ENCODE data around the gene LCN12.

Gene LCN12, protein sequence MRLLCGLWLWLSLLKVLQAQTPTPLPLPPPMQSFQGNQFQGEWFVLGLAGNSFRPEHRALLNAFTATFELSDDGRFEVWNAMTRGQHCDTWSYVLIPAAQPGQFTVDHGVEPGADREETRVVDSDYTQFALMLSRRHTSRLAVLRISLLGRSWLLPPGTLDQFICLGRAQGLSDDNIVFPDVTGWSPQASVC

DNA sequence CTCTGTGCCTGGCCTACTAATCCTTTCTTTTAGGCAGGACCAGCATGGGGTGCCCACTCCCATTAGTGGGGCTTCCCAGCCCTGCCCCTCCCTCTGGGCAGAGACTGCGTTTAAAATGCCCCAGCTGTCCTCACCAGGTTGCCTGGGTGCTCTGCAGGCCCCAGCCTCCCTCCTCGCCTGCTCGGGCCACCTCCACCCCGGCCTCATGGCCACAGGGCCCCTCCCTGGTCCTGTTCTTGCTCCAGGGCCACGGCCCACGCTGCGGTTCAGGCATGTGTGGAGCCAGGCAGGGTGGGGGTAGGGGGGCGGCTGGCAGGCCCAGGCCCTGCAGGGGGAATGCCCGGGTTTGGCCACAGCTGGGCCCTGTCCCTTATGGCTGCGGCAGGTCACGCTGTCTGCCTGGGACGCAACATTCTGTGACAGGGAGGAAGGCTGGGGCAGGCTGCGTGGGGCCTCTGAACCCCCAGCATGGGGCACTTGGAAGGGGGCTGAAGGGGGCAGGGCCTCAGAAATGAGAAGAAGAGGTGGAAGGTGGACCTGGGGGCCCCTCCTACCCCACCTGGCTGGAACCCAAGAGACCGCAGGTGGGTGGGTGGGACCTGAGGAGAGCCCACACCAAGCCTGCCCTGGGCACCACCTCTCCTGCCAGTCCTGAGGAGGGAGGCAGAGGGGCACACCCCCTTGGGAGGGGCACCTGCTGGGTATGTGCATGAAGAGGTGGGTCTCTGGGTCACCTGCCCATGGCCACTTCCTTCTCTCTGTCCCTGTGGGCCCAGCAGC is at the start of gene LCN12:
TSS of gene LCN12 (plus strand) at position 733 of the 780 bp plus-strand sequence. CDS start 55 bp downstream, outside the sequence.
- no peaks in the 10 kb centered on the region for H3K27me3 ChIP-seq (ENCODE audit: low read length)
- no peak within 1 kb of the TSS for H3K4me2 ChIP-seq (ENCODE audit: low read depth, low read length, poor library complexity, severe bottlenecking)
- no peaks in the 10 kb centered on the region for H3K79me2 ChIP-seq (ENCODE audit: insufficient read depth, low read length)
- no peak within 1 kb of the TSS for H3K4me3 ChIP-seq (ENCODE audit: insufficient read depth, low read length, poor library complexity, severe bottlenecking)
- H3K27ac ChIP-seq (ENCODE audit: low read depth, low read length): no peak within 1 kb of the TSS
- no peaks in the 10 kb centered on the region for H4K20me1 ChIP-seq (ENCODE audit: low read depth, low read length)
- no peaks in the 10 kb centered on the region for H3K36me3 ChIP-seq (ENCODE audit: low read length)
- H3K9me2 ChIP-seq (replicated peaks; ENCODE audit: insufficient read depth, low read length): no peaks in the 10 kb centered on the region
- no peaks in the 10 kb centered on the region for H3K9me3 ChIP-seq (ENCODE audit: insufficient read depth, low read length)
- H2AFZ ChIP-seq (ENCODE audit: low read depth, low read length, severe bottlenecking): no peak within 1 kb of the TSS
- no peak within 1 kb of the TSS for H3K9ac ChIP-seq (ENCODE audit: low read length)
- no peaks in the 10 kb centered on the region for H3F3A ChIP-seq (ENCODE audit: insufficient read depth)
- TF ChIP-seq, protein P1, sequence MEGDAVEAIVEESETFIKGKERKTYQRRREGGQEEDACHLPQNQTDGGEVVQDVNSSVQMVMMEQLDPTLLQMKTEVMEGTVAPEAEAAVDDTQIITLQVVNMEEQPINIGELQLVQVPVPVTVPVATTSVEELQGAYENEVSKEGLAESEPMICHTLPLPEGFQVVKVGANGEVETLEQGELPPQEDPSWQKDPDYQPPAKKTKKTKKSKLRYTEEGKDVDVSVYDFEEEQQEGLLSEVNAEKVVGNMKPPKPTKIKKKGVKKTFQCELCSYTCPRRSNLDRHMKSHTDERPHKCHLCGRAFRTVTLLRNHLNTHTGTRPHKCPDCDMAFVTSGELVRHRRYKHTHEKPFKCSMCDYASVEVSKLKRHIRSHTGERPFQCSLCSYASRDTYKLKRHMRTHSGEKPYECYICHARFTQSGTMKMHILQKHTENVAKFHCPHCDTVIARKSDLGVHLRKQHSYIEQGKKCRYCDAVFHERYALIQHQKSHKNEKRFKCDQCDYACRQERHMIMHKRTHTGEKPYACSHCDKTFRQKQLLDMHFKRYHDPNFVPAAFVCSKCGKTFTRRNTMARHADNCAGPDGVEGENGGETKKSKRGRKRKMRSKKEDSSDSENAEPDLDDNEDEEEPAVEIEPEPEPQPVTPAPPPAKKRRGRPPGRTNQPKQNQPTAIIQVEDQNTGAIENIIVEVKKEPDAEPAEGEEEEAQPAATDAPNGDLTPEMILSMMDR (IDR thresholded peaks at IDR 0.05; ENCODE audit: insufficient read depth, low read length, poor library complexity, severe bottlenecking): no peak
- TF ChIP-seq EZH2phosphoT487 (conservative IDR thresholded peaks at IDR 0.05; ENCODE audit: low read length): no peak

DNA sequence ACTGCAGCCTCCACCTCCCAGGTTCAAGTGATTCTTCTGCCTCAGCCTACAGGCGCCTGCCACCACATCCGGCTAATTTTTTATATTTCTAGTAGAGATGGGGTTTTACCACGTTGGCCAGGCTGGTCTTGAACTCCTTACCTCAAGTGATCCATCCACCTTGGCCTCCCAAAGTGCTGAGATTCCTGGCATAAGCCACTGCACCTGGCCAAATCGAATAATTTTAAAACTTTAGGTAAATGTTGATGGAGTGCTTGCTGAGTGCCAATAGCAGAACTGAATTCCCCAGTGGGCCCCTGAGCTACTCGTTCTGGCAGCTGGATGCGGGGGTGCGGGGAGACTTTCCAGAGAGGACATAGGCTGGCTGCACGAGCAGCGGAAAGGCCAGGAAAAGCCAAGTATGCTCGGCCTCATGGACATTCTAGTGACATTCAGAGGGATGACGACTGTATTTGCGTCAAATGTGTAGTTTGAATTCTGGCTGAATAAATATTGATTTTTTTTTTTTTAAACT is 49.0 kb upstream of the LCN12 start:
- Histone ChIP-seq H3K36me3 (ENCODE audit: low read length) (peaks cover 3% of the 10 kb centered on the region; the same call in 1 of the 2 replicates), H4K20me1 (ENCODE audit: low read depth, low read length) (no peaks in the 10 kb centered on the region), H3K79me2 (ENCODE audit: insufficient read depth, low read length) (0 out of 2 replicates have a peak, but pooled peaks cover 3% of the 10 kb centered on the region), H3K9me2 (replicated peaks; ENCODE audit: insufficient read depth, low read length) (no peaks in the 10 kb centered on the region), H3K4me2 (ENCODE audit: low read depth, low read length, poor library complexity, severe bottlenecking) (no peak overlapping the region), H3K9me3 (ENCODE audit: insufficient read depth, low read length) (no peaks in the 10 kb centered on the region), H3K9ac (ENCODE audit: low read length) (no peak overlapping the region), H2AFZ (ENCODE audit: low read depth, low read length, severe bottlenecking) (no peak overlapping the region), H3K4me3 (ENCODE audit: insufficient read depth, low read length, poor library complexity, severe bottlenecking) (no peak overlapping the region), H3K27me3 (ENCODE audit: low read length) (no peaks in the 10 kb centered on the region), H3K27ac (ENCODE audit: low read depth, low read length) (no peak overlapping the region), H3F3A (ENCODE audit: insufficient read depth) (no peaks in the 10 kb centered on the region)
- no peak for TF ChIP-seq EZH2phosphoT487 (conservative IDR thresholded peaks at IDR 0.05; ENCODE audit: low read length)
- TF ChIP-seq, protein P1 (IDR thresholded peaks at IDR 0.05; ENCODE audit: insufficient read depth, low read length, poor library complexity, severe bottlenecking): no peak

DNA sequence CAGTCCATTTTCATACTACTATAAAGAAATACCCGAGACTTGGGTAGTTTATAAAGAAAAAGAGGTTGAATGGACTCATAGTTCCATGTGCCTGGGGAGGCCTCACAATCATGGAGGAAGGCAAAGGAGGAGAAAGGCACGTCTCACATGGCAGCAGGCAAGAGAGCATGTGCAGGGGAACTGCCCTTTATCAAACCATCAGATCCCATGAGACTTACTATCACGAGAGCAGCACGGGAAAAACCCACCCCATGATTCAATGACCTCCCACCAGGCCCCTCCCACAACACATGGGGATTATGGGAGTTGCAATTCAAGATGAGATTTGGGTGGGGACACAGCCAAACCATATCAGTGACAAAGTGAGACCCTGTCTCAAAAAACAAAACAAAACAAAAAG is 45.8 kb upstream of the LCN12 start:
- no peaks in the 10 kb centered on the region for H3K9me2 ChIP-seq (replicated peaks; ENCODE audit: insufficient read depth, low read length)
- H3F3A ChIP-seq (ENCODE audit: insufficient read depth): no peaks in the 10 kb centered on the region
- no peaks in the 10 kb centered on the region for H4K20me1 ChIP-seq (ENCODE audit: low read depth, low read length)
- no peaks in the 10 kb centered on the region for H3K9me3 ChIP-seq (ENCODE audit: insufficient read depth, low read length)
- H3K4me3 ChIP-seq (ENCODE audit: insufficient read depth, low read length, poor library complexity, severe bottlenecking): no peak overlapping the region
- H3K36me3 ChIP-seq (ENCODE audit: low read length): peaks cover 3% of the 10 kb centered on the region; the same call in 1 of the 2 replicates
- H3K79me2 ChIP-seq (ENCODE audit: insufficient read depth, low read length): no peaks in the 10 kb centered on the region
- H3K4me2 ChIP-seq (ENCODE audit: low read depth, low read length, poor library complexity, severe bottlenecking): no peak overlapping the region
- no peak overlapping the region for H3K27ac ChIP-seq (ENCODE audit: low read depth, low read length)
- no peak overlapping the region for H3K9ac ChIP-seq (ENCODE audit: low read length)
- H3K27me3 ChIP-seq (ENCODE audit: low read length): no peaks in the 10 kb centered on the region
- H2AFZ ChIP-seq (ENCODE audit: low read depth, low read length, severe bottlenecking): no peak overlapping the region
- TF ChIP-seq, protein P1 (IDR thresholded peaks at IDR 0.05; ENCODE audit: insufficient read depth, low read length, poor library complexity, severe bottlenecking): no peak
- TF ChIP-seq EZH2phosphoT487 (conservative IDR thresholded peaks at IDR 0.05; ENCODE audit: low read length): no peak

Data from SU-DHL-6 (cell line).